ENCODE results near the gene PCDH9.
"Not testable (repeated sequence)": the region's sequence is repeated elsewhere in the genome, so short reads cannot be mapped to it uniquely, and the experiment has no call there.

PCDH9 gene

GRCh38 chr13:66623129-66623820, 606.9 kb downstream of the PCDH9 start:
- no peak for DNase-seq

DNA sequence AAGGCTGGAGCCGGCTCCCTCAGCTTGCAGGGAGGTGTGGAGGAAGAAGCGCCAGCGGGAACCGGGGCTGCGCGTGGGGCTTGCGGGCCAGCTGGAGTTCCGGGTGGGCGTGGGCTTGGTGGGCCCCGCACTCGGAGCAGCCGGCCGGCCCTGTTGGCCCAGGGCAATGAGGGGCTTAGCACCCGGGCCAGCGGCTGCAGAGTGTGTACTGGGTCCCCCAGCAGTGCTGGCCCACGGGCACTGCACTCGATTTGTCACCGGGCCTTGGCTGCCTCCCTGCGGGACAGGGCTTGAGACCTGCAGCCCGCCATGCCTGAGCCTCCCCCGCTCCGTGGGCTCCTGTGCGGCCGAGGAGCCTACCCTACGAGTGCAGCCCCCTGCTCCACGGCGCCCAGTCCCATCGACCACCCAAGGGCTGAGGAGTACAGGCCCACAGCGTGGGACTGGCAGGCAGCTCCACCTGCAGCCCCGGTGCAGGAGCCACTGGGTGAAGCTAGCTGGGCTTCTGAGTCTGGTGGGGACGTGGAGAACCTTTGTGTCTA, 608.2 kb downstream of the PCDH9 start:
- not testable (repeated sequence) for DNase-seq

DNA sequence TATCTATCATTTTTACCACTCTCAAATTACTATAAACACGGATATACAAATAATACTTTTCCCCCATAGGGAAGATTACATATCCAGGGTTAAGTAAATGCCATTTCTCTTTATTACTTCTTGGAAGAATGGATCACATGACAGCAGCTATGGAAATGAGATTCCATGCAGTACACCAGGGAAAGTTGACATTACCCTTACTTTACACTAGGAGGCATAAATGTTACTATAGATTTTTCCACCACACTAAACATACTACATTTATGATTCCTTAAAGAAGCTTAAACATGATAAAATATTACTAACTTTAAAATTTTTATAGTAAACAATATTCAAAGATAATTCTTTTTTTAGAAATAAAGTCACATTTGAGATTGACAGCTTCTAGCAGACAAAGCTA, 611.4 kb downstream of the PCDH9 start:
- DNase-seq, result no peak

DNA sequence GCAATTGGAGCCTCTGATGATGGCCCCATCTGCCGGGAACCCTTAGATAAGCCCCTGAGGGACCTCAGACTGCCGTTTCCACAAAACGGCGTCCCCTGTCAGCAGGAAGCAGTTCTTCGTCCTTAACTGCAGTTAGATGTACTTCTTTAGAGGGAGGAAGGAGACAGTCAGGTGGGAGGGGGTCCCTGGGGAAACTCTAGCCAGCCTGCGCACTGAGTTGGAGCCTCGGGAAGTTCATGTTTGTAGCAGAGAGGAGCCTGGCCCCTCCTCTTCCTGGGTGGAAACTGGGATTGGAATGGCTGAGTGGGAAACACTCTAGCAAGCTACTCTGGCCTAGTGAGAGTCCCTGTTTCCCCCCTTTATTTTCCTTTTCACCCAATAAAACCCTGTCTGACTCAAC, 612.4 kb downstream of the PCDH9 start:
- DNase-seq, result no peak

DNA sequence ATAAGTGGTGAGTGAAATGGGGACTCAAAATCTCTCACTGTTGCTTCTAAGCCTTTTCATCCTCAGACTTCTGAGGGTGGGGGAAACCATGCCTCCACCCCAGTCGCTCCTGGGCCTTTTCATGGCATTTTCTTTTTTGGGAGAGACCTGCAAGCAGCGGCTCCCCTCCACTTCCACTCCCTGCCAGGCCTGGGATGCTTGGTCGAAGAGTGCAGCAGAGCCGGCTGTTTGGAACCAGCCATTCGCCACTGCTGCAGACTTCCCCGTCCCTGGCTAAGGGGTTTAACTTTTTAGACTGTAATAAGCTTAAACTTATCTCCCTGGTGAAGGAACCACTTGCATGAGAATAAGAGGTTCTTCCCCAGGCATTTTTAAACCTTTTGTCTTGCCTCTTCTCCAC, 617.2 kb downstream of the PCDH9 start:
- DNase-seq, result no peak

DNA sequence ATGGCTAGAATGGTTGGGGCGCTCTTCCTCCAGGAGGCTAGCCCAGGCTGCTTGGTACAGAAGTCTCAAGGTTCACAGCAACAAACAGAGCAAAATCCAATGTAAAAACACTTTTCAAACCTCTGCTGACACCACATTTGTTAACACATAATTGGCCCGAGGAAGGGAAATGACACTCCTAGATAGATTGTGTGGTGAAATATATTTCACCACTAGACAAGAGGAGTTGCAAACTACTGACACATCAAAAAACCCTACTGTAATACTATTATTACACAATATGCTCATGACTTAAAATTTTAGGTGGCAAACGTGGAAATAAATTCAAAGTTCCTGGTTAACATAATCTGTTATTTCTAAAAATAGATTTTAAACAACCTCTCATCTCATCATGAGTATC, 643.6 kb downstream of the PCDH9 start:
- no peak for DNase-seq

DNA sequence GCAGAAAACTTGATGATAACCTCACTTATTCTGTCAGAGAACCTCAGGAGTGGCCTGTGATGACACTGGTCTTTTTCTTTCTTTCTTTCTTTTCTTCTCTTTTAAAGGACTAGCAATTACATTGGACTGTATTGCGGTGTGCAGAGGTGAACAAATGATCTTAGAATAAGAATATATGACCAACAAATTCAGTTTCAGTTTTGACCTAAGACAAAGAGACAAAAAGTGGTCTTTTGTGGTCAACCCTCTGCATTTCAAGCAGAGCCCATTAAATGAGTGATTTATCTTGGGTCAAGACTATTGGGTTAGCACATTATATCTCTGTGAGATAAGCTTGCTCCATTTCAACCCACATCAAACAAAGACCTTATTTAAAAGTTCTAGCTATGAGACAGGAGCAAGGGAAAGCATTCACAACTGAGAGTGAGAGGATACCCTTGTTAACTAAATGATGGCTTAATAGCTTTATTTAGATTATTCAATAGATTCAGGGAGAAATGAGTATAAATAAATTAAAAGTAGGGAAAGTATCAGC, 644.4 kb downstream of the PCDH9 start:
- DNase-seq, result no peak

GRCh38 chr13:66581675-66582074, 648.5 kb downstream of the PCDH9 start:
- no peak for DNase-seq

- no peak for DNase-seq
These were observed 651.8 kb downstream of the PCDH9 start for GRCh38 chr13:66578305-66578704.

GRCh38 chr13:66577358-66577757, 652.8 kb downstream of the PCDH9 start:
- no peak for DNase-seq

DNA sequence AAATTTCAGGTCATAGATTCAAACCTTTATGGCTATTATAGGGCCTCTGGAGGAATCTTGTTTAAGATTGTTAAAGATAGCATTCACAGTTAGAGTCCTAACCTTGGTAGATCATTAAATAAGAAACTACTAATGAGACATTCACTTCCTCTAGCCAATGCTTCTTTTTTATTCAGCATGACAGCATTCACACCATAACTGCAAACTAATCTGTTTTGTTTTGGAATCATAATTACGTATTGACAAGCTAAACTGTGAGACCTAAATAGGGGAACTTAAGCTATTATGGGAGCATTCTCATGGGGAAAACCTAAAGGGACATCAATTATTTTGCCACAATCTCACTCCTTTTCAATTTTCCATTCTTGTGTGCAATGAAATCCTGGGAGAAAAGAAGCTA, 653.8 kb downstream of the PCDH9 start:
- no peak for DNase-seq

- no peak for DNase-seq
These were observed 655.5 kb downstream of the PCDH9 start for GRCh38 chr13:66574606-66575005.

GRCh38 chr13:66567899-66568612, 662.1 kb downstream of the PCDH9 start:
- DNase-seq, result no peak

DNA sequence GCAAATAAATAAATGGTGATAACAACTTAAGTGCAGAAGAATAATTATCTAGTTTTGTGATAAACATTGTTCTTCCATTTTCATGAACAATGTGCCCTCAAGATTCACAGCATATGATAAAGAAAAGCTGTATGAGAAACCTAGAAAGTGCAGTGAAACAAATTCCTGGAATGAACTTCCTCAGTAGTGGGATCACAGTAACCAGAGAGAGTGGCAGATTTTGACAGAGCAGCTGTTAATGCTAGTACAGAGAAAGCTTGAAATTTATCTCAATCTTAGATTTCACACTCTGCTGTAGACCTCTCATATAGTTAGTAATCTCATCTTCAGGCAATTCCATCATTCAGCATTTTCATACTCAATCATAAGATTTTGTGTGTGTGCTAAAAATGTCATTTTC, 664.9 kb downstream of the PCDH9 start:
- no peak for DNase-seq

DNA sequence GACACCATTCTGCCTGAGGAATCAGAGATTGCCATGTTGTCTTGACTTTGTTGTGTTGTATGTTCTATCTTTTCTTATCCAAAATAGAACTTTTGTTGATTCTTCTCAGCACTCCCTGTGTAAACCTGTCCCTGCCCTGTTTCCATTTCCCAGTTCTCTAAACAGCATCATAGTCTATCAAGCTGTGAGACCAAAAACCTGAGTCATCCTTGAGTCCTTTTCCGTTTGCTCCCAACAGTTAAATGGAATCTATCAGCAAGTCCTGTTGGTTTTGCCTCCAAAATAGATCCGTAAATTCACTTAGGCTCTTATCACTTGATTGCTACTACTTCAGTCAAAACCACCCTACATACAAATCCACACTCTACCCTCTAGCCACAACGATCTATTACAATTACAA, 667.1 kb downstream of the PCDH9 start:
- DNase-seq, result no peak

GRCh38 chr13:66562054-66562453, 668.1 kb downstream of the PCDH9 start:
- DNase-seq, result no peak

GRCh38 chr13:66560991-66561390, 669.1 kb downstream of the PCDH9 start:
- no peak for DNase-seq

- no peak for DNase-seq
These were observed 669.9 kb downstream of the PCDH9 start for GRCh38 chr13:66560189-66560588.

DNA sequence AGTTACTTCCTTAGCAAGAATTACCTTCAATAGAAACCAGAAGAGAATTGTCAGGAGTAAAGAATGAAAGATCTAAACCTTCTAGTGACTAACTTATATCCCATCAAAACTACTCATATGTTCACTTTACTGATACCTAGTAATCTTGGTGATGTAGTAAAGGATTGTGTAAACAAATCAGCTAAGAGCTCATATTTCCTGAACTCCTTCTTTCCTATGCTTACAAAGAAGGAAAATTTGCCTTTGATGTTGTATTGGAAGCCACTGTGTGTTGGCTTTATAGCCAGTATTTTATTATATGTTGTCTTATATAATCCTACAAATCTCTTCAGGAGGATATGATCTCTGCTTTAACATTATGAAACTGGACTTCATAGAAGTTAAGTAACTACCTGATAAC, 671.0 kb downstream of the PCDH9 start:
- no peak for DNase-seq

- DNase-seq, result no peak
These were observed 671.6 kb downstream of the PCDH9 start for GRCh38 chr13:66558506-66558905.

DNA sequence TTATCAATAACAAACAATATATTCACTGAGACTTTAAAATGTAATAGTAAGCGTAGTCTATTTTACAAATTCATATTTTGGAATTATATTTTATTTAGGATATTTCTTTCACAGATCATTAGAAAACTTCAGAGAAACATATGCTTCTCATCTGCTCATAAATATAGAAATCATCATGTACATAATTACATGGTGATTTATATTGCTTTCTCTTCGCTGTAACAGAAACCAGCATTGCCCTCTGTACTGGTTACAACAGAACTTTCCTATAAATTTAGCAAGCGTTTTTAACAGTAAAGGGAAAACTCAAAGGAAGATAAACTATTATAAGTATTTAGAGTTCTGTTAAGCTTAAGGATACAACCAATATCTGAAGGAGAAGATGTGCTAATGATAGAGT, 672.8 kb downstream of the PCDH9 start:
- DNase-seq, result no peak

- no peak for DNase-seq
These were observed 673.8 kb downstream of the PCDH9 start for GRCh38 chr13:66556306-66556705.

GRCh38 chr13:66553391-66553790, 676.7 kb downstream of the PCDH9 start:
- no peak for DNase-seq

GRCh38 chr13:66551128-66551527, 679.0 kb downstream of the PCDH9 start:
- DNase-seq, result no peak
